Measurements from ENCODE around the gene EXTL2.

Gene EXTL2, protein sequence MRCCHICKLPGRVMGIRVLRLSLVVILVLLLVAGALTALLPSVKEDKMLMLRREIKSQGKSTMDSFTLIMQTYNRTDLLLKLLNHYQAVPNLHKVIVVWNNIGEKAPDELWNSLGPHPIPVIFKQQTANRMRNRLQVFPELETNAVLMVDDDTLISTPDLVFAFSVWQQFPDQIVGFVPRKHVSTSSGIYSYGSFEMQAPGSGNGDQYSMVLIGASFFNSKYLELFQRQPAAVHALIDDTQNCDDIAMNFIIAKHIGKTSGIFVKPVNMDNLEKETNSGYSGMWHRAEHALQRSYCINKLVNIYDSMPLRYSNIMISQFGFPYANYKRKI

DNA sequence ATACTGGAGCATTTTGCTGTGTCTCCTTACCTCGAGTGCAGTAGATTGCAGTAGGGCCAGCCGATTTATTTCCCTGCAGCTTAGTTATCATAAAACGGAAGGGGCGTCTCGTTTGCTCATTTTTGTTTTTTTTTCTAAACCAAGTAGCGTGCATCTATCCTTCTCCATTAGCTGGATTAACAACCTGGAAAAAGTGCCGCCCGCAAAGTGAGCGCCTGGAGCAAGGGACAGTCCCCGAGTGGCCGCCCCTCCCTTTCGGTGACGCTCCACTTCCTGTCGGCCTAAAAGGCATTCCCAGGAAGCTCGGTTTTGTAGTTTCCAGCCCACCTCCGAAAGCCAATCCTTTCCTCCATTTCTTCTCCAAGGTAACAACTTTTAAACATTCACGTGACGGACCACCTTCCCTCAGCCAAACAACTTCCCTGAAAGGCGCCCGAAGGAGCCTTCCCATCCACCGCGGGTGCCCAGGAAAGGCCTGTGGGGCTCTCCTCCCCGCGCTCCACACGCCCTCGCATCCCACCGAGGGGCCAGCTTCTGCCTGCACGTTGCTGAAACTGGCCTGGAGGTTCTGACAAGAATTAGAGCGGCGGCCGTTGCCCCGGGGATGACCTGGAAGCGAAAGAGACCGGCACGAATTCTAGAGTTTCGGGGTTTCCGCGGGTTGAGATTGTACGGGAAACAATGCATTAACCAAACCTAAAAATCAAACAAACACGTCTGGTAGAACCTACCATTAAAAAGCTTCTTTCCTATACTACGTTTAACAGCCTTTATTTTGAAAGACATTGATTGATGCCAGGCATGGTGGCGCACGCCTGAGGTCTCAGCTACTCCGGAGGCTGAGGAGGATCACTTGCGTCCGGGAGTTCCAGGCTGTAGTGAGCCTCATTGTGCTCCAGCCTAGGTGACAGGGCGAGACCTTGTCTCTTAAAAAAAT, at the start of gene EXTL2:
TSS of gene EXTL2 (minus strand) at position 240 of the 937 bp plus-strand sequence. CDS start 6,085 bp downstream, outside the sequence.
- Histone ChIP-seq H3K9me3 (replicated peaks; ENCODE audit: insufficient read depth, low read length) (no peaks in the 10 kb centered on the region), H3K4me3 (ENCODE audit: low read length) (peak within 1 kb of the TSS; percentile 86), H4K20me1 (ENCODE audit: insufficient read depth, low read length) (no peaks in the 10 kb centered on the region), H3K9me2 (replicated peaks; ENCODE audit: insufficient read depth, low read length) (no peaks in the 10 kb centered on the region), H3K36me3 (replicated peaks; ENCODE audit: insufficient read depth, low read length) (no peaks in the 10 kb centered on the region), H3K4me2 (ENCODE audit: low read depth, low read length) (peak within 1 kb of the TSS; percentile 68), H2AFZ (ENCODE audit: low read length) (peak within 1 kb of the TSS; percentile 95), H3K79me2 (ENCODE audit: low read length) (peaks cover 24% of the 10 kb centered on the region), H3K9ac (ENCODE audit: low read length) (peak within 1 kb of the TSS; percentile 90), H3K4me1 (ENCODE audit: low read length) (0 out of 2 replicates have a peak, but pooled peaks cover 3% of the 10 kb centered on the region), H3F3A (ENCODE audit: insufficient read depth, low read length) (peaks cover 13% of the 10 kb centered on the region), H3K27me3 (replicated peaks; ENCODE audit: insufficient read depth, low read length) (no peaks in the 10 kb centered on the region), H3K27ac (ENCODE audit: low read length) (peak within 1 kb of the TSS; percentile 80; the same call in 1 of the 2 replicates)
- TF ChIP-seq EZH2phosphoT487 (IDR thresholded peaks at IDR 0.05; ENCODE audit: low read length) (no peak), EZH2 (optimal IDR thresholded peaks at IDR 0.05; ENCODE audit: low read depth, low read length) (no peak)
- TF ChIP-seq, protein P1, sequence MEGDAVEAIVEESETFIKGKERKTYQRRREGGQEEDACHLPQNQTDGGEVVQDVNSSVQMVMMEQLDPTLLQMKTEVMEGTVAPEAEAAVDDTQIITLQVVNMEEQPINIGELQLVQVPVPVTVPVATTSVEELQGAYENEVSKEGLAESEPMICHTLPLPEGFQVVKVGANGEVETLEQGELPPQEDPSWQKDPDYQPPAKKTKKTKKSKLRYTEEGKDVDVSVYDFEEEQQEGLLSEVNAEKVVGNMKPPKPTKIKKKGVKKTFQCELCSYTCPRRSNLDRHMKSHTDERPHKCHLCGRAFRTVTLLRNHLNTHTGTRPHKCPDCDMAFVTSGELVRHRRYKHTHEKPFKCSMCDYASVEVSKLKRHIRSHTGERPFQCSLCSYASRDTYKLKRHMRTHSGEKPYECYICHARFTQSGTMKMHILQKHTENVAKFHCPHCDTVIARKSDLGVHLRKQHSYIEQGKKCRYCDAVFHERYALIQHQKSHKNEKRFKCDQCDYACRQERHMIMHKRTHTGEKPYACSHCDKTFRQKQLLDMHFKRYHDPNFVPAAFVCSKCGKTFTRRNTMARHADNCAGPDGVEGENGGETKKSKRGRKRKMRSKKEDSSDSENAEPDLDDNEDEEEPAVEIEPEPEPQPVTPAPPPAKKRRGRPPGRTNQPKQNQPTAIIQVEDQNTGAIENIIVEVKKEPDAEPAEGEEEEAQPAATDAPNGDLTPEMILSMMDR (IDR thresholded peaks at IDR 0.05; ENCODE audit: low read length) = no peak
- DNase-seq = peak; percentile 37

DNA sequence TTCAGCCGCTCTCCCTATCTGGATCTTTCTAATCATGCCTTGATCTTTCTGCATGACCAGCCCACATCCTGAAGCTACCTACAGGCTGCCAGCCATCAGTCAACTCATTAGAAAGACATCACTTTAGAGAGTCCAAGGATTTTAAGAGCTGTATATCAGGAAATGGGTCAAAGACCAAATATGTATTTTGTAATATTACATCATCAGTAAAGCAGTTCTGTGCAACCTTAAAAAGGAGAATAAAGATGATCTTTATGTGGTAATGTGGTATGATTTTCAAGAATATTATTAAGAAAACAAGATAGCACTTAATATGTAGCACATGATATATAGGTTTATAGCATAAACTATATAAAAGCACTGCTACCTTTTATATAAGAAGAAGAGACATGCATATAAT, 48.9 kb upstream of the EXTL2 start:
- H3K36me3 ChIP-seq (replicated peaks; ENCODE audit: insufficient read depth, low read length) = no peaks in the 10 kb centered on the region
- no peak overlapping the region for H3K27ac ChIP-seq (ENCODE audit: low read length)

DNA sequence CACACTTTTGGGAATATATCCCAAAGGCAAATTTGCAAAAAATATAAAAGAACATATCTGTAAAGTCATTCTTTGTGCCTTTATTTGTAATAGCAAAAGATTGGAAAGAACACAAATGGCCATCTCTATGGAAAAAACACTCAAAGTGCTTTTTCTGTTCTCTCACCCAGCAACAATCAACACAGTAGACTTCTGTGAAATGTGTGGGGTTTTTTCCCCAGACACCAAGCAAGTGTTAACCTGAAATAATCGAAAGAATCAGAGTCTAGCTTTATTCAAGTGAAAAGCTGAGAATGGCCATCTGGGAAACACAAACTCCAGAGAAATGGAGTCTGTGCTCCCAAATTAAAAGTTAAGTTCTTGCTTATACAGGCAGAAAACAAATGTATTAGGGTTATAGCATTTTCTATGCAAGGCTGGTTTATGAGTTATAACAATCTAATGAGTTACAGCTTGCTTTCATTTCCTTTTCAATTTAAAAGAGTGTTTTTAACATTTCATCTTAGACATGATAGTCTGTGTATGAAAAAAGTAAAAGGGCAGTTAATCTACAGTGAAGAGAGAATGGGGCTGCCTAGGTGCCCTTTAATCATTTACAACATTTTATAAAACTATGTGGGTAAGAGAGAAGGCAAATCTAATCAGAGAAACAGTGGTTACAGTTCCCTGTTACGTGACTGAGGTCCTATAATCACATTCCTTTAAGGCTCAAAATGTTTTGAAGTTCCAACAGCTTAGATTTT, 47.8 kb upstream of the EXTL2 start:
- Histone ChIP-seq H3K9me2 (replicated peaks; ENCODE audit: insufficient read depth, low read length) (no peaks in the 10 kb centered on the region), H3F3A (ENCODE audit: insufficient read depth, low read length) (no peaks in the 10 kb centered on the region), H3K27ac (ENCODE audit: low read length) (no peak overlapping the region), H3K27me3 (replicated peaks; ENCODE audit: insufficient read depth, low read length) (no peaks in the 10 kb centered on the region), H3K36me3 (replicated peaks; ENCODE audit: insufficient read depth, low read length) (no peaks in the 10 kb centered on the region), H3K9ac (ENCODE audit: low read length) (no peak overlapping the region), H4K20me1 (ENCODE audit: insufficient read depth, low read length) (no peaks in the 10 kb centered on the region), H3K4me1 (ENCODE audit: low read length) (no peaks in the 10 kb centered on the region), H3K79me2 (ENCODE audit: low read length) (no peaks in the 10 kb centered on the region), H3K4me2 (ENCODE audit: low read depth, low read length) (no peak overlapping the region), H2AFZ (ENCODE audit: low read length) (no peak overlapping the region), H3K4me3 (ENCODE audit: low read length) (no peak overlapping the region), H3K9me3 (replicated peaks; ENCODE audit: insufficient read depth, low read length) (no peaks in the 10 kb centered on the region)
- DNase-seq = no peak
- TF ChIP-seq, protein P1 (IDR thresholded peaks at IDR 0.05; ENCODE audit: low read length) = no peak
- TF ChIP-seq EZH2 (optimal IDR thresholded peaks at IDR 0.05; ENCODE audit: low read depth, low read length) = no peak
- TF ChIP-seq EZH2phosphoT487 (IDR thresholded peaks at IDR 0.05; ENCODE audit: low read length) = no peak

More for the DNA sequence above, 48.9 kb upstream of the EXTL2 start:
- Histone ChIP-seq H3K4me3 (ENCODE audit: low read length) (no peak overlapping the region), H3K79me2 (ENCODE audit: low read length) (no peaks in the 10 kb centered on the region), H3K4me1 (ENCODE audit: low read length) (no peaks in the 10 kb centered on the region), H3K9ac (ENCODE audit: low read length) (no peak overlapping the region), H3F3A (ENCODE audit: insufficient read depth, low read length) (no peaks in the 10 kb centered on the region), H3K4me2 (ENCODE audit: low read depth, low read length) (no peak overlapping the region), H3K9me3 (replicated peaks; ENCODE audit: insufficient read depth, low read length) (no peaks in the 10 kb centered on the region), H2AFZ (ENCODE audit: low read length) (no peak overlapping the region), H4K20me1 (ENCODE audit: insufficient read depth, low read length) (no peaks in the 10 kb centered on the region), H3K9me2 (replicated peaks; ENCODE audit: insufficient read depth, low read length) (no peaks in the 10 kb centered on the region), H3K27me3 (replicated peaks; ENCODE audit: insufficient read depth, low read length) (no peaks in the 10 kb centered on the region)
- TF ChIP-seq, protein P1 (IDR thresholded peaks at IDR 0.05; ENCODE audit: low read length) = no peak
- no peak for TF ChIP-seq EZH2phosphoT487 (IDR thresholded peaks at IDR 0.05; ENCODE audit: low read length)
- no peak for TF ChIP-seq EZH2 (optimal IDR thresholded peaks at IDR 0.05; ENCODE audit: low read depth, low read length)
- no peak for DNase-seq
